Gastrocnemius medialis (tissue), 4 donors: ENCODE results near the gene ADAMTSL2. TPM values are rescaled to one million over a fixed set of nuclear protein-coding genes. Genes with fewer than 3 reads are reported as not detected.

Experiments
- ATAC-seq, 2 donors: fragments of 150-250 bp; one replicate each; pipeline ENCODE4 v1.9.1; 2016
- DNase-seq, 2 donors: peaks; one replicate each; pipeline ENCODE4 v3.0.0-alpha.2; 2019
- H3K27ac ChIP-seq, 4 donors: fragments of 200-600 bp; sonication (generic); 1 replicate in 1 of 4; 2 replicates in 3 of 4; pipeline ENCODE4 v1.5.1; 2016 to 2018; ENCODE audit warnings: mild to moderate bottlenecking in 2 of 4, moderate library complexity in 1 of 4
- H3K27me3 ChIP-seq, 3 donors: fragments of 200-600 bp; sonication (generic) in 2 of 3; 1 replicate in 1 of 3; 2 replicates in 2 of 3; pipeline versions ENCODE4 v1.5.1 to v1.6.0; 2016 to 2019; ENCODE audit warnings: mild to moderate bottlenecking in 1 of 3, moderate library complexity in 1 of 3
- H3K36me3 ChIP-seq, 2 donors: fragments of 200-600 bp; sonication (generic) in 1 of 2; one replicate each; pipeline ENCODE4 v1.5.1; 2017 to 2018
- H3K4me1 ChIP-seq, 2 donors: fragments of 200-600 bp; sonication (generic) in 1 of 2; one replicate each; pipeline ENCODE4 v1.5.1; 2016 to 2017; ENCODE audit warnings: mild to moderate bottlenecking in 2 of 2
- H3K4me3 ChIP-seq, 4 donors: fragments of 200-600 bp; sonication (generic) in 3 of 4; 1 replicate in 1 of 4; 2 replicates in 3 of 4; pipeline ENCODE4 v1.5.1; 2016 to 2019; ENCODE audit warnings: mild to moderate bottlenecking in 2 of 4
- H3K9me3 ChIP-seq, 3 donors: fragments of 200-600 bp; sonication (generic) in 2 of 3; 1 replicate in 1 of 3; 2 replicates in 2 of 3; pipeline ENCODE4 v1.5.1; 2016 to 2019
- POLR2A ChIP-seq, 2 donors: fragments of 450-650 bp; IDR thresholded peaks; one replicate each; pipeline ENCODE4 v1.6.1; 2017; ENCODE audit warnings: antibody characterized with exemption in 2 of 2, mild to moderate bottlenecking in 2 of 2, moderate library complexity in 2 of 2
- in situ Hi-C, 4 donors: fragments of 200-750 bp; cut with MboI; loops; one replicate each; pipeline versions ENCODE4 v1.15.0 to v1.8.0; 2017; ENCODE audit warnings: low sequenced_read_pairs in 4 of 4
- intact Hi-C: fragments of 100-400 bp; cut with DNase I; formaldehyde crosslinking; loops from one replicate; pipeline ENCODE4 v1.15.1; 2023; ENCODE audit warnings: low total_unique reads
- total RNA-seq, 4 donors: library from RNA; depleted of rRNA; stranded (reverse); fragments of >200 nt; gene quantifications; one replicate each; pipeline versions ENCODE4 v1.1.0 to v1.2.3, GENCODE V29; 2016
- TF ChIP-seq, protein P1 (sequence below), 5 experiments: fragments of 450-650 bp in 3 of 5; fragments of 200-600 bp in 2 of 5; sonication (generic) in 2 of 5; IDR thresholded peaks in 4 of 5; conservative IDR thresholded peaks in 1 of 5; 1 replicate in 4 of 5; 2 replicates in 1 of 5; pipeline ENCODE4 v1.5.1; 2016 to 2019; ENCODE audit warnings: antibody characterized with exemption in 5 of 5, mild to moderate bottlenecking in 3 of 5, moderate library complexity in 3 of 5

Gene ADAMTSL2
- total RNA-seq, 4 donors from 2014 or later: 0.10 to 1.8 (median 0.44) TPM

- no peaks in the 10 kb centered on the region for H3K9me3 ChIP-seq
- no peaks in the 10 kb centered on the region for H3K4me1 ChIP-seq
- TF ChIP-seq, protein P1, sequence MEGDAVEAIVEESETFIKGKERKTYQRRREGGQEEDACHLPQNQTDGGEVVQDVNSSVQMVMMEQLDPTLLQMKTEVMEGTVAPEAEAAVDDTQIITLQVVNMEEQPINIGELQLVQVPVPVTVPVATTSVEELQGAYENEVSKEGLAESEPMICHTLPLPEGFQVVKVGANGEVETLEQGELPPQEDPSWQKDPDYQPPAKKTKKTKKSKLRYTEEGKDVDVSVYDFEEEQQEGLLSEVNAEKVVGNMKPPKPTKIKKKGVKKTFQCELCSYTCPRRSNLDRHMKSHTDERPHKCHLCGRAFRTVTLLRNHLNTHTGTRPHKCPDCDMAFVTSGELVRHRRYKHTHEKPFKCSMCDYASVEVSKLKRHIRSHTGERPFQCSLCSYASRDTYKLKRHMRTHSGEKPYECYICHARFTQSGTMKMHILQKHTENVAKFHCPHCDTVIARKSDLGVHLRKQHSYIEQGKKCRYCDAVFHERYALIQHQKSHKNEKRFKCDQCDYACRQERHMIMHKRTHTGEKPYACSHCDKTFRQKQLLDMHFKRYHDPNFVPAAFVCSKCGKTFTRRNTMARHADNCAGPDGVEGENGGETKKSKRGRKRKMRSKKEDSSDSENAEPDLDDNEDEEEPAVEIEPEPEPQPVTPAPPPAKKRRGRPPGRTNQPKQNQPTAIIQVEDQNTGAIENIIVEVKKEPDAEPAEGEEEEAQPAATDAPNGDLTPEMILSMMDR (IDR thresholded peaks at IDR 0.05 in 4 of 5, conservative IDR thresholded peaks at IDR 0.05 in 1 of 5): no peak
- no peak for TF ChIP-seq POLR2A (IDR thresholded peaks at IDR 0.05)
- no peak overlapping the region for H3K4me3 ChIP-seq
- H3K27ac ChIP-seq: no peak overlapping the region
- no peaks in the 10 kb centered on the region for H3K36me3 ChIP-seq
- in situ Hi-C loops: no loop called here
- intact Hi-C loops: no loop called here
- H3K27me3 ChIP-seq: peaks cover 3 to 8% (median 5%) of the 10 kb centered on the region in 3 donors
- ATAC-seq (no peak), DNase-seq (no peak)
Observed at GRCh38 chr9:133515240-133515610, 19.3 kb upstream of the ADAMTSL2 start.

DNA sequence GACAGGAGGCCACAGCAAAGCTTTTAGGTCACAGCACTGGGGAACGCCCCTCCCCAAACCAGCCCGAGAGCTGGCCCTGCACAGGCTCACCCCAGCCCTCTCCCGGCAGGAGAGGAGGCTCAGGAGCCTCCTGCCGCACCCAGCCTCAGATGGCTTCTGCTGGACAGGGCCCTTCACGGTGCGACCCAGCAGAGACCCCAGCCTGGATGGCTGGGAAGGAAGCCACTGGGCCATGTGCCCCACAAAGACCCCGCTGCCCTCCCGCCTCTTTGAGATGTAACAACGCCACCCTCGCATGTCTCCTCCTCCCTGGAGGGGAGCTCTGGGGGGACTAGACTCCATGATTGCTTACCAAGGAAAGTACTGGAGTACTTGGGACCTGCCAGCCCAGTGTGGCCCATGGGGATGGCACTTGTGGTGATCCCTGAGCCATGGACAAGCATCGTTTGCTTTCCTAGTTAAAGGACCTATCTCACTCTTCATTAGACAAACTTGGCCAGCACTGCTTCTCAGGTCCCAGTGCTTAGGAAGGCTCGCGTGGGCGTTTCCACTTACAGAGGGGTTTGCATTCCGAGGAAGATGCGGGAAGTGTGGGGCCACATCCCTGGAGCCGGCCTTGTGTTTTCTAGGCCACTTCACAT, 18.8 kb upstream of the ADAMTSL2 start:
- in situ Hi-C loops: no loop called here
- intact Hi-C loops: no loop called here
- Histone ChIP-seq H3K4me1 (no peaks in the 10 kb centered on the region), H3K4me3 (no peak overlapping the region), H3K27ac (no peak overlapping the region), H3K9me3 (no peaks in the 10 kb centered on the region), H3K27me3 (peaks cover under 1 to 5% (median 3%) of the 10 kb centered on the region in 3 donors), H3K36me3 (no peaks in the 10 kb centered on the region)
- TF ChIP-seq, protein P1 (IDR thresholded peaks at IDR 0.05 in 4 of 5, conservative IDR thresholded peaks at IDR 0.05 in 1 of 5): no peak
- TF ChIP-seq POLR2A (IDR thresholded peaks at IDR 0.05): no peak
- DNase-seq: no peak
- no peak for ATAC-seq

DNA sequence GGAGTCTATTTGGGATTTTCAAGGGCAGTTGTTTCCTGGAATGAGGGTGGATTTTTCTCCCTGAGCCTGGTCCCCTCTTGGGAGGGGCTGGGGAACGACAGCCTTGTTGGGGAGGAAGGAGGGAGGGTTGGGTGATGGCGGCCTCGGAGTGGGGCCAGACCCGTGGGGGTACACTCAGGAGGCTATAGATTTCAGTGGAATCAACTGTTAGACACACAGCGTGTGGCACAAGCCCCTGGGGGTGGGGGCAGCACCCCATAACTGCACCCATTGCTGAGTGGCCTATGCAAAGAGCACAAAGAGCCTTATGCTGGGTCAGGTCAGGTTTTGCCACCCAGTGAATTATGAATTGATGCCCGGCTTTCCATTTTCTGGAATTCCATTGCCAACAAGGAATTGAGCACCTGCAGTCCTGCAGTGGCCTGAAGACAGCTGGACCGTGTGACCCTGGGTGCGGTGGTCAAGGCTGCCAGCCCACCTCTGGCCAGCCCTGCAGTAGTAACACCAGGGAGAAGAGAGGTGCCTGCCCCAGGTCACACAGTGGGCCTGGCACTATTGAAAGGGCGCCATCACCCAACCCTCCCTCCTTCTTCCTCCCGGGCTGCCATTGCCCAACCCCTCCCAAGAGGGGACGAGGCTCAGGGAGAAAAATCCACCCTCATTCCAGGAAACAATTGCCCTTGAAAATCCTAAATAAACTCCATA, 18.1 kb upstream of the ADAMTSL2 start:
- H3K36me3 ChIP-seq: no peaks in the 10 kb centered on the region
- intact Hi-C loops (no loop called here), in situ Hi-C loops (no loop called here)
- no peaks in the 10 kb centered on the region for H3K27me3 ChIP-seq
- TF ChIP-seq, protein P1 (IDR thresholded peaks at IDR 0.05 in 4 of 5, conservative IDR thresholded peaks at IDR 0.05 in 1 of 5): no peak
- H3K4me1 ChIP-seq: no peaks in the 10 kb centered on the region
- H3K9me3 ChIP-seq: no peaks in the 10 kb centered on the region
- ATAC-seq (no peak), DNase-seq (no peak)
- H3K4me3 ChIP-seq: no peak overlapping the region
- H3K27ac ChIP-seq: no peak overlapping the region

DNA sequence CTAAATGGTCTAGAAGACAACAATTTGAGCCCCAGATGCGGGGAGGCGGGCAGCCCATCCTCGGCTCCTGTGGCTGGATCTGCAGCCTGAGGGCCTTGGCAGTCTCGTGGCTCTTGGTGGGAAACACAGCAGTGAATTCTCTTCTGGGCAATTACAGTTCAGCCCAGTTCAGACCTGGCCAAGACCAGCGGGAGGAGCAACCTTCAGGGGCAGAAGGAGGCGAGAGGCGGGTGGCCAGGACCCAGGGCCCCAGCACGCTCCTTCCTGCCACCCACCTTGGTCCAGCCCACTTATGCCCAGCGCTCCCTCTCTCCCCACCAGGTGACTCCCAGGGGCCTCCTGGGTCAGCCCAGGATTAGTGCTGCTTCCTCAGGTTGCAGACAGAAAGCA, 17.5 kb upstream of the ADAMTSL2 start:
- DNase-seq (no peak), ATAC-seq (no peak)
- Histone ChIP-seq H3K4me3 (no peak overlapping the region), H3K4me1 (no peaks in the 10 kb centered on the region), H3K27me3 (no peaks in the 10 kb centered on the region), H3K27ac (no peak overlapping the region), H3K36me3 (no peaks in the 10 kb centered on the region), H3K9me3 (no peaks in the 10 kb centered on the region)
- in situ Hi-C loops: no loop called here
- no peak for TF ChIP-seq POLR2A (IDR thresholded peaks at IDR 0.05)
- TF ChIP-seq, protein P1 (IDR thresholded peaks at IDR 0.05 in 4 of 5, conservative IDR thresholded peaks at IDR 0.05 in 1 of 5): no peak
- intact Hi-C loops: no loop called here
